Fibroblast of lung (primary cell): Measurements from ENCODE around the gene KRABD2.

ENCODE experiments used
- DNase-seq, 2 donors: peaks; one replicate each; pipeline versions ENCODE4 v3.0.0 to v3.0.0-alpha.2; 2010; ENCODE audit warnings: low read depth in 2 of 2
- H2AFZ ChIP-seq: 2 replicates; pipeline ENCODE4 v1.5.1; 2012; ENCODE audit warnings: low read length, control low read depth, inconsistent platforms
- H3K27ac ChIP-seq: 2 replicates; pipeline ENCODE4 v1.5.1; 2011; ENCODE audit warnings: low read length, control low read depth; ENCODE audit not compliant: insufficient read depth
- H3K27me3 ChIP-seq: 2 replicates; pipeline ENCODE4 v1.5.1; 2011; ENCODE audit warnings: mild to moderate bottlenecking, low read length; ENCODE audit not compliant: control insufficient read depth, insufficient read depth
- H3K36me3 ChIP-seq: 2 replicates; pipeline ENCODE4 v1.5.1; 2011; ENCODE audit warnings: low read length; ENCODE audit not compliant: control insufficient read depth, insufficient read depth
- H3K4me1 ChIP-seq: 2 replicates; pipeline ENCODE4 v1.5.1; 2011; ENCODE audit warnings: low read length; ENCODE audit not compliant: control insufficient read depth, insufficient read depth; ENCODE audit errors: extremely low read depth
- H3K4me2 ChIP-seq: 2 replicates; pipeline ENCODE4 v1.5.1; 2011; ENCODE audit warnings: low read length, control low read depth; ENCODE audit not compliant: insufficient read depth; ENCODE audit errors: extremely low read depth
- H3K4me3 ChIP-seq, 4 experiments: fragments of 200-600 bp in 1 of 4; sonication (generic) in 1 of 4; replicated peaks in 1 of 4; 2 replicates each; pipeline ENCODE4 v1.5.1; 2011 to 2016; ENCODE audit warnings: low read length in 4 of 4, low read depth in 3 of 4, mild to moderate bottlenecking in 3 of 4, control low read depth in 2 of 4, inconsistent platforms in 1 of 4, mixed read lengths in 1 of 4; ENCODE audit not compliant: insufficient read depth in 1 of 4; ENCODE audit errors: control extremely low read depth in 1 of 4
- H3K79me2 ChIP-seq: 2 replicates; pipeline ENCODE4 v1.5.1; 2012; ENCODE audit warnings: mild to moderate bottlenecking, low read length, inconsistent platforms; ENCODE audit not compliant: control insufficient read depth, insufficient read depth
- H3K9ac ChIP-seq: 2 replicates; pipeline ENCODE4 v1.5.1; 2011; ENCODE audit warnings: mild to moderate bottlenecking, low read length, control low read depth; ENCODE audit not compliant: insufficient read depth
- H3K9me3 ChIP-seq: 2 replicates; pipeline ENCODE4 v1.5.1; 2012; ENCODE audit warnings: low read depth, low read length; ENCODE audit not compliant: control insufficient read depth, insufficient read depth
- H4K20me1 ChIP-seq: 2 replicates; pipeline ENCODE4 v1.5.1; 2011; ENCODE audit warnings: low read length; ENCODE audit not compliant: control insufficient read depth, insufficient read depth; ENCODE audit errors: extremely low read depth
- EZH2 ChIP-seq: IDR thresholded peaks from 2 replicates; pipeline ENCODE4 v1.5.1; 2012; ENCODE audit warnings: low read length, control low read depth, mild to moderate bottlenecking; ENCODE audit errors: missing control alignments
- TF ChIP-seq, protein P1 (sequence below), 2 donors: IDR thresholded peaks in 1 of 2; conservative IDR thresholded peaks in 1 of 2; 1 replicate in 1 of 2; 2 replicates in 1 of 2; pipeline ENCODE4 v1.5.1; 2011 to 2012; ENCODE audit warnings: low read length in 2 of 2, control low read depth in 1 of 2, inconsistent platforms in 1 of 2, low read depth in 1 of 2, mild to moderate bottlenecking in 1 of 2

KRABD2 gene

GRCh38 chr17:8368193-8368592, 8.3 kb downstream of the KRABD2 start:
- no peak overlapping the region for H3K4me2 ChIP-seq
- DNase-seq = no peak
- H3K4me1 ChIP-seq = peaks cover 4% of the 10 kb centered on the region
- no peaks in the 10 kb centered on the region for H3K79me2 ChIP-seq
- no peak overlapping the region for H3K27ac ChIP-seq
- H3K27me3 ChIP-seq = no peaks in the 10 kb centered on the region
- no peaks in the 10 kb centered on the region for H4K20me1 ChIP-seq
- H3K36me3 ChIP-seq = peaks cover 3% of the 10 kb centered on the region
- TF ChIP-seq, protein P1, sequence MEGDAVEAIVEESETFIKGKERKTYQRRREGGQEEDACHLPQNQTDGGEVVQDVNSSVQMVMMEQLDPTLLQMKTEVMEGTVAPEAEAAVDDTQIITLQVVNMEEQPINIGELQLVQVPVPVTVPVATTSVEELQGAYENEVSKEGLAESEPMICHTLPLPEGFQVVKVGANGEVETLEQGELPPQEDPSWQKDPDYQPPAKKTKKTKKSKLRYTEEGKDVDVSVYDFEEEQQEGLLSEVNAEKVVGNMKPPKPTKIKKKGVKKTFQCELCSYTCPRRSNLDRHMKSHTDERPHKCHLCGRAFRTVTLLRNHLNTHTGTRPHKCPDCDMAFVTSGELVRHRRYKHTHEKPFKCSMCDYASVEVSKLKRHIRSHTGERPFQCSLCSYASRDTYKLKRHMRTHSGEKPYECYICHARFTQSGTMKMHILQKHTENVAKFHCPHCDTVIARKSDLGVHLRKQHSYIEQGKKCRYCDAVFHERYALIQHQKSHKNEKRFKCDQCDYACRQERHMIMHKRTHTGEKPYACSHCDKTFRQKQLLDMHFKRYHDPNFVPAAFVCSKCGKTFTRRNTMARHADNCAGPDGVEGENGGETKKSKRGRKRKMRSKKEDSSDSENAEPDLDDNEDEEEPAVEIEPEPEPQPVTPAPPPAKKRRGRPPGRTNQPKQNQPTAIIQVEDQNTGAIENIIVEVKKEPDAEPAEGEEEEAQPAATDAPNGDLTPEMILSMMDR (conservative IDR thresholded peaks at IDR 0.05 in 1 of 2, IDR thresholded peaks at IDR 0.05 in 1 of 2; ENCODE audit: low read depth in 1 of 2, low read length in 2 of 2) = no peak
- no peak for TF ChIP-seq EZH2
- H3K9ac ChIP-seq = no peak overlapping the region
- no peak overlapping the region for H2AFZ ChIP-seq
- H3K9me3 ChIP-seq = no peaks in the 10 kb centered on the region
- H3K4me3 ChIP-seq = no peak overlapping the region

DNA sequence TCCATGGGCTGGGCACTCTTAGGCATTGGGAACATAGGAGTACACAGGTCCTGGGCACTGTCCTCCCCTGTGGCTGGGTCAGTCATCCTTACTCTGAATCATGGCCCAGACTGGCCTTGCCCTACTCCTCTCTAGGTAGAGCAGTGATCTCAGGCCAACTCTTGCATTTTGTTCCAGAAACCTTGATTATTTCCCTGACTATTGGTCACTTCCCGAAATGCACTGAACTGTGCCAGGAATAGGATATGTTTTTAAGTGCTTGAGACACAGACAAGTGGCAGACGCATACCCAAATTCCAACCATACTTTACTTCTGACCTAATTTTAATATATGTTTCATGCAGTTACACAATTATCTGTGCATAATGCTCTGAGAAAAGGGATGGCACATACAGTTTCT, 10.3 kb downstream of the KRABD2 start:
- Histone ChIP-seq H3K4me1 (peaks cover 4% of the 10 kb centered on the region), H3K4me3 (no peak overlapping the region), H3K36me3 (peaks cover 3% of the 10 kb centered on the region), H3K79me2 (no peaks in the 10 kb centered on the region), H3K27ac (peak overlapping the region; percentile 12), H3K9ac (no peak overlapping the region), H3K4me2 (no peak overlapping the region), H3K27me3 (no peaks in the 10 kb centered on the region), H4K20me1 (no peaks in the 10 kb centered on the region), H3K9me3 (no peaks in the 10 kb centered on the region), H2AFZ (no peak overlapping the region)
- TF ChIP-seq, protein P1 (conservative IDR thresholded peaks at IDR 0.05 in 1 of 2, IDR thresholded peaks at IDR 0.05 in 1 of 2; ENCODE audit: low read depth in 1 of 2, low read length in 2 of 2) = no peak
- TF ChIP-seq EZH2 = no peak
- DNase-seq = peak; percentile 72 to 87

GRCh38 chr17:8365143-8365542, 11.4 kb downstream of the KRABD2 start:
- Histone ChIP-seq H3K79me2 (no peaks in the 10 kb centered on the region), H3K27me3 (no peaks in the 10 kb centered on the region), H2AFZ (no peak overlapping the region), H3K9me3 (no peaks in the 10 kb centered on the region), H3K4me1 (peaks cover 4% of the 10 kb centered on the region), H3K27ac (no peak overlapping the region), H3K9ac (no peak overlapping the region), H4K20me1 (no peaks in the 10 kb centered on the region), H3K4me3 (no peak overlapping the region), H3K36me3 (peaks cover 3% of the 10 kb centered on the region), H3K4me2 (no peak overlapping the region)
- DNase-seq = peak; percentile 59 to 76
- TF ChIP-seq EZH2 = no peak
- TF ChIP-seq, protein P1 (conservative IDR thresholded peaks at IDR 0.05 in 1 of 2, IDR thresholded peaks at IDR 0.05 in 1 of 2; ENCODE audit: low read depth in 1 of 2, low read length in 2 of 2) = no peak
